Measurements from ENCODE around the gene SMAP1.
"Not testable (repeated sequence)": the region's sequence is repeated elsewhere in the genome, so short reads cannot be mapped to it uniquely, and the experiment has no call there.

The SMAP1 gene

GRCh38 chr6:70684794-70685493 lies 17.3 kb downstream of the SMAP1 start:
- DNase-seq = no peak

GRCh38 chr6:70685494-70686180 lies 18.0 kb downstream of the SMAP1 start:
- DNase-seq = no peak

GRCh38 chr6:70686548-70687133 lies 19.0 kb downstream of the SMAP1 start:
- DNase-seq = peak; percentile 22

GRCh38 chr6:70693887-70694286 lies 26.2 kb downstream of the SMAP1 start:
- no peak for DNase-seq

GRCh38 chr6:70694371-70694770 lies 26.7 kb downstream of the SMAP1 start:
- no peak for DNase-seq

GRCh38 chr6:70700922-70701876 lies 33.5 kb downstream of the SMAP1 start:
- DNase-seq = no peak

GRCh38 chr6:70705772-70706171 lies 38.1 kb downstream of the SMAP1 start:
- no peak for DNase-seq

- DNase-seq = no peak
Observed at GRCh38 chr6:70706491-70707123, 38.9 kb downstream of the SMAP1 start.

- no peak for DNase-seq
Observed at GRCh38 chr6:70707893-70708292, 40.2 kb downstream of the SMAP1 start.

GRCh38 chr6:70708448-70708847 lies 40.8 kb downstream of the SMAP1 start:
- DNase-seq = no peak

- DNase-seq = peak; percentile 59
Observed at GRCh38 chr6:70709826-70710225, 42.1 kb downstream of the SMAP1 start.

GRCh38 chr6:70714716-70715257 lies 47.1 kb downstream of the SMAP1 start:
- no peak for DNase-seq

GRCh38 chr6:70717038-70717801 lies 49.5 kb downstream of the SMAP1 start:
- DNase-seq = no peak

- no peak for DNase-seq
Observed at GRCh38 chr6:70724524-70724923, 56.8 kb downstream of the SMAP1 start.

- DNase-seq = no peak
Observed at GRCh38 chr6:70725817-70726415, 58.2 kb downstream of the SMAP1 start.

- DNase-seq = no peak
Observed at GRCh38 chr6:70734381-70734780, 66.7 kb downstream of the SMAP1 start.

- no peak for DNase-seq
Observed at GRCh38 chr6:70734979-70735378, 67.3 kb downstream of the SMAP1 start.

- no peak for DNase-seq
Observed at GRCh38 chr6:70735513-70735912, 67.8 kb downstream of the SMAP1 start.

GRCh38 chr6:70738028-70738427 lies 70.3 kb downstream of the SMAP1 start:
- no peak for DNase-seq

- DNase-seq = no peak
Observed at GRCh38 chr6:70739534-70739933, 71.9 kb downstream of the SMAP1 start.

GRCh38 chr6:70740746-70741145 lies 73.1 kb downstream of the SMAP1 start:
- not testable (repeated sequence) for DNase-seq

All from NCI-H226 (cell line).